SK-N-SH (cell line): ENCODE data around the gene SFXN5. TPM values are rescaled to one million over a fixed set of nuclear protein-coding genes. Genes with fewer than 3 reads are reported as not detected.

ENCODE experiments used
- CTCF ChIA-PET: fragments of 300-600, 350-600 bp; formaldehyde crosslinking; extraction: SDS; loops from one replicate; lab custom pipeline; 2021; lab: Yijun Ruan, JAX
- POLR2A ChIA-PET: fragments of 350-600 bp; sonication (Branson Sonifier 250); formaldehyde crosslinking; extraction: SDS; loops from one replicate; lab custom pipeline; 2020; ENCODE audit warnings: antibody characterized with exemption, inconsistent platforms; lab: Yijun Ruan, JAX
- DNase-seq: peaks from one replicate; pipeline ENCODE4 v3.0.0; 2012
- H2AFZ ChIP-seq: fragments of 200-600 bp; sonication (generic); 2 replicates; pipeline ENCODE4 v1.8.1; 2016; ENCODE audit warnings: antibody characterized with exemption, mild to moderate bottlenecking, low read depth
- H3F3A ChIP-seq: fragments of 200-600 bp; sonication (generic); replicated peaks from 2 replicates; pipeline ENCODE3; 2016; ENCODE audit warnings: antibody characterized with exemption, mild to moderate bottlenecking; ENCODE audit not compliant: insufficient read depth
- H3K27ac ChIP-seq, 2 experiments: fragments of 200-500 bp in 1 of 2; fragments of 200-600 bp in 1 of 2; sonication (Bioruptor generic) in 1 of 2; sonication (generic), shearing (Covaris generic) in 1 of 2; 2 replicates each; pipeline versions ENCODE4 v1.5.1 to v1.6.1; 2014 to 2016; ENCODE audit warnings: low read depth in 2 of 2, inconsistent platforms in 1 of 2, low read length in 1 of 2, mild to moderate bottlenecking in 1 of 2, mixed read lengths in 1 of 2
- H3K27me3 ChIP-seq: fragments of 200-600 bp; sonication (generic), shearing (Covaris generic); 2 replicates; pipeline ENCODE4 v1.6.1; 2016; ENCODE audit warnings: mixed run types; ENCODE audit not compliant: insufficient read depth
- H3K36me3 ChIP-seq, 2 experiments: fragments of 200-500 bp in 1 of 2; fragments of 200-600 bp in 1 of 2; sonication (Bioruptor generic) in 1 of 2; sonication (generic) in 1 of 2; replicated peaks in 1 of 2; 2 replicates each; pipeline versions ENCODE3 to v1.5.1; 2014 to 2016; ENCODE audit warnings: low read length in 1 of 2, mild to moderate bottlenecking in 1 of 2; ENCODE audit not compliant: insufficient read depth in 2 of 2, control insufficient read depth in 1 of 2
- H3K4me1 ChIP-seq, 2 experiments: fragments of 200-500 bp in 1 of 2; fragments of 200-600 bp in 1 of 2; sonication (Bioruptor generic) in 1 of 2; sonication (generic), shearing (Covaris generic) in 1 of 2; 2 replicates each; pipeline versions ENCODE4 v1.5.1 to v1.6.1; 2014 to 2016; ENCODE audit warnings: low read depth in 1 of 2, low read length in 1 of 2, mixed run types in 1 of 2; ENCODE audit not compliant: insufficient read depth in 2 of 2, control insufficient read depth in 1 of 2
- H3K4me2 ChIP-seq: fragments of 200-600 bp; sonication (generic), shearing (Covaris generic); 2 replicates; pipeline ENCODE4 v1.6.1; 2017; ENCODE audit warnings: mixed run types
- H3K4me3 ChIP-seq, 2 experiments: fragments of 200-500 bp in 1 of 2; fragments of 200-600 bp in 1 of 2; sonication (Bioruptor generic) in 1 of 2; sonication (generic), shearing (Covaris generic) in 1 of 2; 2 replicates each; pipeline versions ENCODE4 v1.5.1 to v1.8.1; 2014 to 2016; ENCODE audit warnings: low read depth in 2 of 2, inconsistent platforms in 1 of 2, low read length in 1 of 2, mild to moderate bottlenecking in 1 of 2, mixed read lengths in 1 of 2, moderate library complexity in 1 of 2
- H3K79me2 ChIP-seq: fragments of 200-600 bp; sonication (generic); 2 replicates; pipeline ENCODE4 v1.8.1; 2017; ENCODE audit warnings: mild to moderate bottlenecking; ENCODE audit not compliant: insufficient read depth
- H3K9ac ChIP-seq: fragments of 200-600 bp; sonication (generic); 2 replicates; pipeline ENCODE4 v1.6.1; 2017; ENCODE audit warnings: mixed run types
- H3K9me2 ChIP-seq: fragments of 200-600 bp; sonication (generic); 2 replicates; pipeline ENCODE4 v1.6.1; 2017; ENCODE audit warnings: mixed run types
- H3K9me3 ChIP-seq: fragments of 200-600 bp; sonication (generic); 2 replicates; pipeline ENCODE4 v1.6.1; 2017; ENCODE audit warnings: mixed run types, mild to moderate bottlenecking, moderate library complexity
- H4K20me1 ChIP-seq: fragments of 200-600 bp; sonication (generic); 2 replicates; pipeline ENCODE4 v1.6.1; 2017; ENCODE audit warnings: mild to moderate bottlenecking, mixed run types; ENCODE audit not compliant: insufficient read depth
- EP300 ChIP-seq, 2 experiments: IDR thresholded peaks; 2 replicates each; pipeline versions ENCODE4 v1.4.0 to v1.6.1; 2012; ENCODE audit warnings: borderline replicate concordance in 1 of 2, low read depth in 1 of 2, low read length in 1 of 2
- EZH2phosphoT487 ChIP-seq: fragments of 200-600 bp; sonication (generic); IDR thresholded peaks from 2 replicates; pipeline ENCODE4 v1.6.1; 2017; ENCODE audit warnings: low read depth, mixed run types, mild to moderate bottlenecking, antibody characterized with exemption, moderate library complexity, borderline replicate concordance
- FOSL2 ChIP-seq: IDR thresholded peaks from 2 replicates; pipeline ENCODE4 v1.4.0; 2012; ENCODE audit warnings: low read depth, mild to moderate bottlenecking, moderate library complexity, borderline replicate concordance
- GABPA ChIP-seq: IDR thresholded peaks from 2 replicates; pipeline ENCODE4 v1.4.0; 2012; ENCODE audit warnings: low read depth, mild to moderate bottlenecking
- JUND ChIP-seq: IDR thresholded peaks from 2 replicates; pipeline ENCODE4 v1.4.0; 2012
- MEF2A ChIP-seq: IDR thresholded peaks from 2 replicates; pipeline ENCODE4 v1.4.0; 2012; ENCODE audit warnings: low read depth, borderline replicate concordance
- POLR2AphosphoS5 ChIP-seq: IDR thresholded peaks from 2 replicates; pipeline ENCODE4 v1.6.1; 2012; ENCODE audit warnings: low read depth, low read length
- RCOR1 ChIP-seq: fragments of 150-350 bp; IDR thresholded peaks from 2 replicates; pipeline ENCODE4 v1.6.1; 2017; ENCODE audit warnings: antibody characterized with exemption, low read length
- RXRA ChIP-seq: IDR thresholded peaks from 2 replicates; pipeline ENCODE4 v1.4.0; 2012; ENCODE audit warnings: low read depth, mild to moderate bottlenecking, borderline replicate concordance
- SMC3 ChIP-seq: IDR thresholded peaks from 2 replicates; pipeline ENCODE4 v1.6.1; 2012; ENCODE audit warnings: low read depth, low read length, improper control_type of control experiment
- TEAD4 ChIP-seq: IDR thresholded peaks from 2 replicates; pipeline ENCODE4 v1.4.0; 2012; ENCODE audit warnings: mild to moderate bottlenecking, borderline replicate concordance; ENCODE audit not compliant: insufficient read depth
- YY1 ChIP-seq: IDR thresholded peaks from 2 replicates; pipeline ENCODE4 v1.4.0; 2012; ENCODE audit warnings: low read depth, mild to moderate bottlenecking
- WGBS: methylation state at CpG from one replicate; pipeline ENCODE4 v1.1.6; 2017; ENCODE audit warnings: low lambda C conversion rate; 5-methylcytosine and 5-hydroxymethylcytosine counted together
- polyA plus RNA-seq, 3 experiments: library from polyadenylated mRNA; depleted of rRNA; stranded (reverse); fragments of >200 nt; gene quantifications; 2 replicates each; pipeline ENCODE4 v1.2.3, GENCODE V29; 2012
- TF ChIP-seq, protein P1 (sequence below): IDR thresholded peaks from 2 replicates; pipeline ENCODE4 v1.6.1; 2012; ENCODE audit warnings: mild to moderate bottlenecking, low read depth, low read length, moderate library complexity
- TF ChIP-seq, protein P2 (sequence below): fragments of 150-350 bp; IDR thresholded peaks from 2 replicates; pipeline ENCODE4 v1.6.1; 2016; ENCODE audit warnings: mild to moderate bottlenecking, low read depth, low read length
- TF ChIP-seq, protein P3 (sequence below): IDR thresholded peaks from 2 replicates; pipeline ENCODE4 v1.4.0; 2012; ENCODE audit warnings: low read depth, borderline replicate concordance

The SFXN5 gene
- polyA plus RNA-seq, 1 of the 3 experiments (the other 2 are of a cell fraction): 9.9 TPM

DNA sequence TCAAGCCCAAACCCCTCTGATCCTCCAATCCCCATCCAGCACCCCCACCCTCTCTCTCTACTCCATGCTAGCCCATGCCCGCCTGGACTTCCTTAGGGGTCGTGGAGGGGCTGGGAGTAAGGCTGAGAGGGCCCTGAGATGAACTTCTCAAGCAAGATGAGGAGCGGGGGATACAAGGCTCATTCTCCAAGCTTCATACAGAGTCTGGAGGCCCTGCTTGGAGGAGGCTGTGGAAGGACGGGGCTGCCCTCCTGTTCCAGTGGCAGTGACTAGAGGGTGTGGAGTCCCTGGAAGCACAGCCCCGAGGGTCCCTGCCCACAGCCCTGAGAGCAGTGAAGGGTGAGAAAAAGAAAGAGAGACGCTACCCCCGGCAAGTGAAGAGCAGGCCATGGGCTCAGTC lies 108.6 kb downstream of the SFXN5 start:
- Histone ChIP-seq H4K20me1 (no peaks in the 10 kb centered on the region), H3K27me3 (no peaks in the 10 kb centered on the region), H2AFZ (no peak overlapping the region)
- no peak for TF ChIP-seq EZH2phosphoT487
- no peak for TF ChIP-seq TEAD4
- TF ChIP-seq MEF2A: no peak
- no peak for TF ChIP-seq SMC3
- TF ChIP-seq YY1: no peak
- TF ChIP-seq, protein P1, sequence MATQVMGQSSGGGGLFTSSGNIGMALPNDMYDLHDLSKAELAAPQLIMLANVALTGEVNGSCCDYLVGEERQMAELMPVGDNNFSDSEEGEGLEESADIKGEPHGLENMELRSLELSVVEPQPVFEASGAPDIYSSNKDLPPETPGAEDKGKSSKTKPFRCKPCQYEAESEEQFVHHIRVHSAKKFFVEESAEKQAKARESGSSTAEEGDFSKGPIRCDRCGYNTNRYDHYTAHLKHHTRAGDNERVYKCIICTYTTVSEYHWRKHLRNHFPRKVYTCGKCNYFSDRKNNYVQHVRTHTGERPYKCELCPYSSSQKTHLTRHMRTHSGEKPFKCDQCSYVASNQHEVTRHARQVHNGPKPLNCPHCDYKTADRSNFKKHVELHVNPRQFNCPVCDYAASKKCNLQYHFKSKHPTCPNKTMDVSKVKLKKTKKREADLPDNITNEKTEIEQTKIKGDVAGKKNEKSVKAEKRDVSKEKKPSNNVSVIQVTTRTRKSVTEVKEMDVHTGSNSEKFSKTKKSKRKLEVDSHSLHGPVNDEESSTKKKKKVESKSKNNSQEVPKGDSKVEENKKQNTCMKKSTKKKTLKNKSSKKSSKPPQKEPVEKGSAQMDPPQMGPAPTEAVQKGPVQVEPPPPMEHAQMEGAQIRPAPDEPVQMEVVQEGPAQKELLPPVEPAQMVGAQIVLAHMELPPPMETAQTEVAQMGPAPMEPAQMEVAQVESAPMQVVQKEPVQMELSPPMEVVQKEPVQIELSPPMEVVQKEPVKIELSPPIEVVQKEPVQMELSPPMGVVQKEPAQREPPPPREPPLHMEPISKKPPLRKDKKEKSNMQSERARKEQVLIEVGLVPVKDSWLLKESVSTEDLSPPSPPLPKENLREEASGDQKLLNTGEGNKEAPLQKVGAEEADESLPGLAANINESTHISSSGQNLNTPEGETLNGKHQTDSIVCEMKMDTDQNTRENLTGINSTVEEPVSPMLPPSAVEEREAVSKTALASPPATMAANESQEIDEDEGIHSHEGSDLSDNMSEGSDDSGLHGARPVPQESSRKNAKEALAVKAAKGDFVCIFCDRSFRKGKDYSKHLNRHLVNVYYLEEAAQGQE: no peak
- no peak for TF ChIP-seq EP300 (IDR thresholded peaks at IDR 0.05; ENCODE audit: borderline replicate concordance in 1 of 2, low read depth in 1 of 2, low read length in 1 of 2)
- TF ChIP-seq, all 33 proteins: peak for 0
- Histone ChIP-seq H3K4me3 (no peak overlapping the region), H3K9ac (no peak overlapping the region), H3K36me3 (peaks cover 0 to 3% of the 10 kb centered on the region in 2 experiments), H3K9me3 (no peaks in the 10 kb centered on the region), H3K4me1 (peaks cover 0 to 7% of the 10 kb centered on the region in 2 experiments; a peak in 1 of 4 replicates), H3K9me2 (no peaks in the 10 kb centered on the region), H3F3A (no peaks in the 10 kb centered on the region), H3K4me2 (no peak overlapping the region), H3K27ac (no peak overlapping the region), H3K79me2 (no peaks in the 10 kb centered on the region)
- 90% methylated on average over 7 of the region's 7 CpGs for WGBS
- ChIA-PET POLR2A (no interaction called here), CTCF (interaction anchor here (0.7 to 3.3 kb wide), 7 partner anchors 10 to 249 kb away, joined by 3 to 33 read pairs (median 8); partner anchors contain the start of gene SPR)
- no peak for DNase-seq

DNA sequence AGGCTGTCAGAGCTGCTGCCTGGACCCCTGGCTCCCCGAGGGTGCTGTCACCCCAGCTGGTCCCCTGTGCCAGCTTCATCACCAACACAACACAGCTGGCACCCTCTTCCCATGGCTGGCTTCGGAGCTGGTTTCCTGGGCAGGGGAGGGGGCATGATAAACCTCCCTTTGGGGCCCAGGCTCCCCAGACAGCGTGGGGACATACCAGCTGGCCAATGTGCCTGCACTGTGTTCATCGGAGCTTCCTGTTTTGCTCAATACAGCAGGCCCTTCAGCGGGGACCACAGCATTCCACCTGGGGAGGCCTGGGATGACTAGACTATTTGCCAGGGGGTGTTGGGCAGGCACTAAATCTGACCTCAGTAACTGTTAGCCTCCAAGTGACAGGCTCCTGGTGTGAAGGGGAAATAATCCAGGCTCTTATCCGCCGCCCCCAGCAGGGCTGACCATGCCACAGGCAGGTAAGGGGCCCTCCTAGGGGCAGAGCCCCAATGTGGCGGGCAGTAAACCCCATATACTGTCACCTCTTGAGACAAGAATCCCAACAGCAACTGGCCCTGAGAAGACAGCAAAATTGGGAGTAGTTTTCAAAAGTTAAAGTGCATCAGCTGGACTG lies 109.6 kb downstream of the SFXN5 start:
- POLR2A ChIA-PET: no interaction called here
- no peaks in the 10 kb centered on the region for H3F3A ChIP-seq
- TF ChIP-seq YY1: no peak
- TF ChIP-seq, protein P1: no peak
- TF ChIP-seq EP300 (IDR thresholded peaks at IDR 0.05; ENCODE audit: borderline replicate concordance in 1 of 2, low read depth in 1 of 2, low read length in 1 of 2): no peak
- no peak for TF ChIP-seq POLR2AphosphoS5
- TF ChIP-seq JUND: no peak
- no peak for TF ChIP-seq MEF2A
- no peak for TF ChIP-seq RXRA
- TF ChIP-seq, protein P2, sequence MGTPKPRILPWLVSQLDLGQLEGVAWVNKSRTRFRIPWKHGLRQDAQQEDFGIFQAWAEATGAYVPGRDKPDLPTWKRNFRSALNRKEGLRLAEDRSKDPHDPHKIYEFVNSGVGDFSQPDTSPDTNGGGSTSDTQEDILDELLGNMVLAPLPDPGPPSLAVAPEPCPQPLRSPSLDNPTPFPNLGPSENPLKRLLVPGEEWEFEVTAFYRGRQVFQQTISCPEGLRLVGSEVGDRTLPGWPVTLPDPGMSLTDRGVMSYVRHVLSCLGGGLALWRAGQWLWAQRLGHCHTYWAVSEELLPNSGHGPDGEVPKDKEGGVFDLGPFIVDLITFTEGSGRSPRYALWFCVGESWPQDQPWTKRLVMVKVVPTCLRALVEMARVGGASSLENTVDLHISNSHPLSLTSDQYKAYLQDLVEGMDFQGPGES: no peak
- no peak for TF ChIP-seq FOSL2
- TF ChIP-seq RCOR1: no peak
- TF ChIP-seq, protein P3, sequence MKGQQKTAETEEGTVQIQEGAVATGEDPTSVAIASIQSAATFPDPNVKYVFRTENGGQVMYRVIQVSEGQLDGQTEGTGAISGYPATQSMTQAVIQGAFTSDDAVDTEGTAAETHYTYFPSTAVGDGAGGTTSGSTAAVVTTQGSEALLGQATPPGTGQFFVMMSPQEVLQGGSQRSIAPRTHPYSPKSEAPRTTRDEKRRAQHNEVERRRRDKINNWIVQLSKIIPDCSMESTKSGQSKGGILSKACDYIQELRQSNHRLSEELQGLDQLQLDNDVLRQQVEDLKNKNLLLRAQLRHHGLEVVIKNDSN: no peak
- TF ChIP-seq GABPA: no peak
- TF ChIP-seq, all 33 proteins: peak for 0
- H3K4me3 ChIP-seq: no peak overlapping the region
- CTCF ChIA-PET: interaction anchor here (1.8 to 3.3 kb wide), 3 partner anchors 11 to 195 kb away, joined by 8 to 33 read pairs (median 11); partner anchors contain the start of gene SPR
- H3K36me3 ChIP-seq: peaks cover 0 to 1% of the 10 kb centered on the region in 2 experiments
- no peak overlapping the region for H3K27ac ChIP-seq
- H3K9ac ChIP-seq: no peak overlapping the region
- WGBS: 96% methylated on average over 2 of the region's 8 CpGs
- no peaks in the 10 kb centered on the region for H3K79me2 ChIP-seq
- H3K27me3 ChIP-seq: no peaks in the 10 kb centered on the region
- no peak for DNase-seq
- no peaks in the 10 kb centered on the region for H3K9me2 ChIP-seq
- no peaks in the 10 kb centered on the region for H4K20me1 ChIP-seq
- H3K4me2 ChIP-seq: no peak overlapping the region
- H3K9me3 ChIP-seq: no peaks in the 10 kb centered on the region
- peaks cover 0 to 7% of the 10 kb centered on the region in 2 experiments; a peak in 1 of 4 replicates for H3K4me1 ChIP-seq
- H2AFZ ChIP-seq: no peak overlapping the region
